HL-60 (cell line): Measurements from ENCODE around the gene ZNF579.

ENCODE experiments used
- CTCF ChIP-seq: IDR thresholded peaks from one replicate; pipeline ENCODE4 v1.5.1; 2011; ENCODE audit warnings: low read length, control low read depth, inconsistent platforms; ENCODE audit not compliant: insufficient read depth
- SPI1 ChIP-seq: IDR thresholded peaks from 2 replicates; pipeline ENCODE4 v1.6.1; 2012; ENCODE audit warnings: low read depth, mild to moderate bottlenecking, borderline replicate concordance

DNA sequence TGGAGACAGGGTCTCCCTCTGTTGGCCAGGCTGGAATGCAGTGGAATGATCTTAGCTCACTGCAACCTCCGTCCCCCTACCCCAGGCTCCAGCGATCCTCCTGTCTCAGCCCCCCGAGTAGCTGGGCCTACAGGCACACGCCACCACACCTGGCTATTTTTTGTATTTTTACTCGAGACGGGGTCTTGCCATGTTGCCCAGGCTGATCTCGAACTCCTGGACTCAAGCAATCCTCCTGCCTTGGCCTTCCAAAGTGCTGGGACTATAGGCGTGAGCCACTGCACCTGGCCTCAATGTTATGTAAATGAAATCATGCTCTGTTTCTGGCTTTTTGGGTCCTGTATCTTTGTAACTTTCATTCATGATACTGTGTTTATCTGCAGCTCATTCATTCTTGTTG is 8.1 kb upstream of the ZNF579 start:
- no peak for TF ChIP-seq CTCF
- TF ChIP-seq SPI1 = no peak
